Activated CD8-positive, alpha-beta memory T cell treated with anti-CD3 and anti-CD28 coated beads, Interleukin-2, amount 50 U/mL, for 48 hours (primary cell): ENCODE measurements around the gene ABCD3.
A peak's percentile ranks its signal among the peaks of the same experiment; 100 is the strongest.
"Not testable (repeated sequence)": the region's sequence is repeated elsewhere in the genome, so short reads cannot be mapped to it uniquely, and the experiment has no call there.

ENCODE experiments used
- DNase-seq: peaks from one replicate; pipeline ENCODE4 v3.0.0-alpha.2; 2020

Gene ABCD3

DNA sequence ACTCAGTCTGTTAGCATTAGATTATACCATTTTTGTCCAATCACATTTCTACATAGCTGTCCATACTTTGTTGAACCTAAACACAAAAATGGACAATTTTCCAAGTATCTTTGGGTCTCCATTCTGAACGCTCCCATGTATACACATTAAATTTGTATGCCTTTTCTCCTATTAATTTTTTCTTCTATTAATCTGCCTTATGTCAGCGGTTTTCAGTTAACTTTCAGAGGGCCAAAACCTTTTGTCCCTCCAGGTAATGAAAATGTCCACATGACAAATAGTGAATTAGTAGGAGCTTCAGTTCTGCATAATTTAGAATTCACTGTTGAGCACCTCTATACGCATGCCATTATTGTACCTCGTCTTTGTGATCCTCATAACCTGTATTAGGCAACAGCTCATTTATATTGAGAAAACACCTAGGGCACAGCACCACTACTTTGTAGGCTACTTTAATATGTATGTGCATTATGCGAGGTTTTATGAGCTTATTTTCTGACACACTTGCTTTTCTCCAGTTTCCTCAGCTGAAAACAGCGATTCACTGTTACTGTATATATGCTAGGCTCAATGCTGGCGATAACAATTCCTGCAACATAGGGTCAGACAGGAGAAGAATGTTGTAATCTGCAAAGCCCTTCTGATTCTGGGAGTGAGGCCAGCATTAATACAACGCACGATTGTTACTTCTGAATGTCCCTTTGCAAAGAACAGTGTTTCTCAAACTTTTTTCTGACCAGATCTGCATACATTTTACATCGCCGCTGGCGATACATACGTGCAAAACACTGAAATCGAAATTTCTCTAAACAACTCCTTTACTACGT lies 1.1 kb upstream of the ABCD3 start:
- DNase-seq, result no peak

DNA sequence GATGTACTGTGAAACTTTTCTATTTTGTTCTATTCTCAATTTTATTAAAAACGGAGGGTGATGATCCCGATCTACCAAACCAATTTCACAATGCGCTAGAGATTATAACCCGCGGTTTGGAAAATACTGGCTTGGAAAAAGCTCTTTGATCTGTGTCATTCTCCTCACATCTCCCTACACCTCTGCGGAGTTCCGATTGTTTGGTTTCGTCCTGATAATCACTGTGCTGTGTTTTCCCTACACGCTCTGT lies 536 bp upstream of the ABCD3 start:
- no peak for DNase-seq

DNA sequence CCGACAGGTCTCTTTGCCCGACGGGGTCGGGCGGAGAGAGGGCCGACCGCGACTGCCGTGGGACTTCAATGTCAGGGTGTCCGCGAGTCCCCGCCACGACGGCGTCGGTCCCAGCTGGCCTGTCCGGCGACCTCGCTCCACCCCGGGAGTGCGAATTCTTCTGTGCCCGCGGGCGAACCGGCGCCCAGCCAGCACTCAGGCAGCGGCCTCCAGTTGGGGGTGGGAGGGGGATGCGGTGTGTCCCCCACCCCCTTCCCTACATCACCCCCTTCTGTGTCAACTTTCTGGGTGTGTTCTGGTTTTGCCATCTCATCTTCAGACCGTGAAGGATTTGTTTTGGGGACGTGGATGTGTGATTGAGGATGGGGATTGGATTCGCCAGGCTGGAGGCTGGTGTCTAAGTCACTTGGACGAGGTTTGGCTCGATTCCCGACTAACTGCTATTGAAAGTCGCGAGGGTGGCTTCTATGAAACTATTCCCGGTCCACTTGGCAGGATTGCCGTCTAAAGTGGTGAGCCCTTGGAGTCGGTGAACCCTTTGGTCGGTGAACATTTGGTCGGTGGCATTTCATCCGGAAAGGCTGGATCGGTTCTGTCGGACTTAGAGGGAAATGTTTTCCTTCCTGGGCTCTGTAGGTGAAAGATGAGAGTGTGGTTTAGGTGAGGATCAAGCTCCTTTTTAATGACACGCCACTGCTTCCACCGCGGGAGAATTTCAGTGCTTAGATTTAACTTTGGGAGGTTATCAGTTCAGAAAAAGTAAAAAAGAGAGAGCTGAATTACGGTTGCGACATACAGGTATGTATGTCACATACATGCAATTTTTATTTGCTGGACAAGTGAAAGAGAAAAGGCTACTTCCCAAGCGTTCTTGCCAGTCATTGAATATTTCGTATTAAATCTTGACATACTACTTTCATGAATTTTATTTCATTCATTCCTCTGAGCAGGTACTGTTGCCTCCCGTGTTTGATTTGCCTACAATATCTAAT lies 771 bp downstream of the ABCD3 start:
- peak; percentile 59 for DNase-seq

DNA sequence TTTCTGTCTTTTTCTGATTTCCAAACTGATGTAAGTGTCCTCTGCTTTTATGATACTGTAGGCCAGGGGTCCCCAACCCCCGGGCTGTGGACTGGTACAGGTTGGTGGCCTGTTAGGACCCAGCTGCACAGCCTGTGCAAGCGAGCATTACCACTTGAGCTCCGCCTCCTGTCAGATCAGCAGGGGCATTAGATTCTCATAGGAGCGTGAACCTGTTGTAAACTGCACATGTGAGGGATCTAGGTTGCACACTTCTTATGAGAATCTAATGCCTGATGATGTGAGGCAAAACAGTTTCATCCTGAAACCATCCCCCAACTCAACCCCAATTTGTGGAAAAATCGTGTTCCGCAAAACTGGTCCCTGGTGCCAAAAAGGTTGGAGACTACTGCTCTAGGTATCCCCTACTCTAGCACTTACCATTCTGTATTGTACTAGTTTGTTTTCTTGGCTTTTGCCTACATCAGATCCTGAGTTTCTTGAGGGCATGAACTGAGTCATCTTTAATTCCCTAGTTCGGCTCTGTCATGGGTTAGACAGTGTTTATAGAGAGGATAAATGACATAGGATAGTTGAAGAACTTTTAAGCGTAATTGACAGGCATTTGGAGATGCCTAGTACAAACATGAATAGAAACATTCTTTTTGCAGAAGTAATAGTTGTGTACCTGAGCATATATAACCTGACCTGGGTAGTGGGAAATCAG lies 4.1 kb downstream of the ABCD3 start:
- DNase-seq, result no peak

DNA sequence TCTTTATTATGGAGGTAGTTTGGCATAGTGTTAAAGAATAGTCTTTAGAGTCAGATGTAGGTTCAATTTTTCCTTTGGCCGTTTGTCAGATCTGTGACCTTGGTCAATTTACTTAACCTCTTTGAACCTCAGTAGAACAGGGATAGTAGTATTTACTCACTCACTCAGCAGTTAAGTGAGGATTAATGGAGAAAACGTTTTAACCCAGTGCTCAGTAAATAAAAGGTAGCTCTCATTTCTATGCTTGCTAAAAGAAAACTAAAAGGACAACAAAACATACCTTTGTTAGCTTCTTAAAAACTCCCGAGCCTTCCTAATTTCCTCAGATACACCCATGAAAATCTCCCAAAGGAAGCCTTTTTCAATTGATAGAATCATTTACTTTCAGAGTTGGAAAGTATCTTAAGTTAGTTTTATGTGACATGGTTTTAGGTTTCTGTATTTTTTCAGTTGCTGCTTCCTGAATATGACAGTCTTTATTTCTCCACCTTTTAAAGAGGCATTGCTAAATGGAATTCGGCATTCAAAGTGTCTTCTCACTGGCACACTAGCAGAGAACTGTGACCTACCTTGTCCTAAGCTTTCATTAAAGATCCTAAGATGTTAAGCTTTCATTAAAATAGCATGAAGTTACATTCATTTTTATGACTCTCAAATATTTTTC lies 7.8 kb downstream of the ABCD3 start:
- DNase-seq, result no peak

DNA sequence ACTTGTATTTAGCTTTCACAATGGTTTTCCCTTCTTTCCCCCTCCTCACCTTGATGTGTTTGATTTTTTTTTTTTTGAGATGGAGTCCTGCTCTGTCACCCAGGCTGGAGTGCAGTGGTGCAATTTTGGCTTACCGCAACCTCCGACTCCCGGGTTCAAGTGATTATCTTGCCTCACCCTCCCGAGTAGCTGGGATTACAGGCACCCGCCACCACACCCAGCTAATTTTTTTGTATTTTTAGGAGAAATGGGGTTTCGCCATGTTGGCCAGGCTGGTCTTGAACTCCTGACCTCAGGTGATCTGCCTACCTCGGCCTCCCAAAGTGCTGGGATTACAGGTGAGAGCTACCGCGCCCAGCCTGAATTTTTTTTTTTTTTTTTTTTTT lies 8.3 kb downstream of the ABCD3 start:
- not testable (repeated sequence) for DNase-seq

DNA sequence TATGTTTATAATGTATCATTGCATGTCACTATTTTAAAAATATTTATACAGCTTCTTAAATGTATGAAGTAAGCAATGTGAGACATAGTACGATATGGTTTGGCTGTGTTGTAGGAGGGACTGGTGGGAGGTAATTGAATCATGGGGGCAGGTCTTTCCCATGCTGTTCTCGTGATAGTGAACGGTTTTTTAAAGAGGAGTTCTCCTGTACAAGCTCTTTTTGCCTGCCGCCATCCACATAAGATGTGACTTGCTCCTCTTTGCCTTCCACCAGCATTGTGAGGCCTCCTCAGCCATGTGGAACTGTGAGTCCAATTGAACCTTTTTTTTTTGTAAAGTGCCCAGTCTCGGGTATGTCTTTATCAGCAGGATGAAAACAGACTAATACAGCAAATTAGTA lies 10.3 kb downstream of the ABCD3 start:
- no peak for DNase-seq

DNA sequence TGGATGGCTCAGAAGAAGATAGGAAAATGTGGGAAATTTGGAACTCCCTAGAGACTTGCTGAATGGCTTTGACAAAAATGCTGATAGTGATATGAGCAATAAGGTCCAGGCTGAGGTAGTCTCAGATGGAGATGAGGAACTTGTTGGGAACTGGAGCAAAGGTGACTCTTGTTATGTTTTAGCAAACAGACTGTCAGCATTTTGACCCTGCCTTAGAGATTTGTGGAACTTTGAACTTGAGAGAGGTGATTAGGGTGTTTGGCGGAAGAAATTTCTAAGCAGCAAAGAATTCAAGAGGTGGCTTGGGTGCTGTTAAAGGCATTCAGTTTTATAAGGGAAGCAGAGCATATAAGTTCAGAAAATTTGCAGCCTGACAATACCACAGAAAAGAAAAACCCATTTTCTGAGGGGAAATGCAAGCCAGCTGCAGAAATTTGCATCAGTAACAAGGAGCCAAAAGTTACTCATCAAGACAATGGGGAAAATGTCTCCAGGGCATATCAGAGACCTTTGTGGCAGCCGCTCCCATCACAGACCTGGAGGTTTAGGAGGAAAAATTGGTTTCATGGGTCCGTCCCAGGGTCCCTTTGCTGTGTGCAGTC lies 10.8 kb downstream of the ABCD3 start:
- not testable (repeated sequence) for DNase-seq

DNA sequence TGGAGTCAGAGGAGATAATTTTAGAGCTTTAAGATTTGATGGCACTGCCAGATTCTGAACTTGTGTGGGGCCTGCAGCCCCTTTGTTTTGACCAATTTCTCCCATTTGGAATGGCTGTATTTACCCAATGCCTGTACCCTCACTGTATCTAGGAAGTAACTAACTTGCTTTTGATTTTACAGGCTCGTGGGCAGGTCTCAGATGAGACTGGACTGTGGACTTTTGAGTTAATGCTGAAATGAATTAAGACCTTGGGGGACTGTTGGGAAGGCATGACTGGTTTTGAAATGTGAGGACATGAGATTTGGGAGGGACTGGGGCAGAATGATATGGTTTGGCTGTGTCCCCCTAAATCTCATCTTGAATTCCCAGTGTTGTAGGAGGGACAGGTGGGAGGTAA lies 11.9 kb downstream of the ABCD3 start:
- not testable (repeated sequence) for DNase-seq

DNA sequence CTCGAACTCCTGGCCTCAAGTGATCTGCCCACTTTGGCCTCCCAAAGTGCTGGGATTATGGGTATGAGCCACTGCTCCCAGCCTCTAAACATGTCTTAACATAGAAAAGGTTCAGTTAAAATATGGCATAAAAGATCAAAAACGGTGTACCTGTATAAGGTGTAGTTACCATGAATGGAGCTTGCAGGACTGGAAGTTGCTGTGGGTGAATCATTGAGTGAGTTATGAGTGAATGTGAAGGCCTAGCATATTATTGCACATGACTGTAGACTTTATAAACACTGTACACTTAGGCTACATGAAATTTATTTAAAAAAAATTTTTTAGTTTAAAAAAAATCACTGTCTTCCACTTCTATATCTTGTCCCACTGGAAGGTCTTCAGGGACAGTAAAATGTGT lies 15.7 kb downstream of the ABCD3 start:
- DNase-seq, result no peak

DNA sequence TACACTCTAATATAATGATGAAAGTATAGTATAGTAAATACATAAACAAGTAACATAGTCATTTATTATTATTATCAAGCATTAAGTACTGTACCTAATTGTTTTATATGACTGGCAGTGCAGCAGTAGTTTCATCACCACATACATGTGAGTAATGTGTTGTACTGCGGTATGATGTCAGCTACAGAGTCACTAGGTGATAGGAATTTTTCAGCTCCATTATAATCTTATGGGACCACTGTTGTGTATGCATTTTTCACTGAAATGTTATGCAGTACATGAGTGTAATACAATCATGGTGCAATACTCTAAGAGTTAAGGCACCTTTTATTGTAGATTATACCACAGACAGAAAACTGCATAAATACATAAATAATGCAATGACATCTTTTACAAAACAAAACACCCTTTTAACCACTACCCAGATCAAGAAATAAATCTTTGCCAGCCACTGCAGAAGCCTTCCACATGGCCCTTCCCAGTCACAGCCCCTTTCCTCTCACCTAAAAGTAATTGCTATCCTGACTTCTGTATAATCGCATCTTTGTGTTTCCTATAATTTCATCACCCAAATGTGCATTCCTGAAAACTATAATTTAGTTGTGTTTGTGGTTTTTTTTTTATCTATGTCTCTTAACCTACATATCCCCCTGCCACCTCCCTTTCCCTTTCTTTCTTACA lies 16.3 kb downstream of the ABCD3 start:
- DNase-seq, result no peak

DNA sequence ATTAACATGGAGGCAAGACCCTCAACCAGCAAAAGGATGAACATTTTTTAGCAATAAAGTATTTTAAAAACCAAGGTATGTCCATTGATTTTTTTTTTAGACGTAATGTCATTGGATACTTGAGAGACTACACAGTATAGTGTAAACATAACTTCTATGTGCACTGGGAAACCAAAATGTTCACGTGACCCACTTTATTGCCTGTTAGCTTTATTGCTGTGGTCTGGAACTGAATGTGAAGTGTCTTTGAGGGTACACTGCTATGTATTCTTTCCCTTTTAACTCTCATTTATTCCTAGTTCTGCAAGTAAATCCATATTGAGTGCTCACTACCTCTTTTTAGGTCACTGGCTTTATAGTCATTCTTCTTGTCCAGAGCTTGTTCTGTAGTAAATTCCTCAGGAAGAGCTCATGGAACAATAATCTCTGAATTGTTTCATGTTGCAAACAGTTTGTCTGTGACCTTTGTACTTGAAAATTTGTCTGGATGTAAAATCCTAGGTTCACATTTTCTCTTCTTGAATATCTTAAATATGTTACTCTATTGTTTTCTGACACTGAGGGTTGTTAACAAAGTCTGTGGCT lies 20.6 kb downstream of the ABCD3 start:
- DNase-seq, result no peak

DNA sequence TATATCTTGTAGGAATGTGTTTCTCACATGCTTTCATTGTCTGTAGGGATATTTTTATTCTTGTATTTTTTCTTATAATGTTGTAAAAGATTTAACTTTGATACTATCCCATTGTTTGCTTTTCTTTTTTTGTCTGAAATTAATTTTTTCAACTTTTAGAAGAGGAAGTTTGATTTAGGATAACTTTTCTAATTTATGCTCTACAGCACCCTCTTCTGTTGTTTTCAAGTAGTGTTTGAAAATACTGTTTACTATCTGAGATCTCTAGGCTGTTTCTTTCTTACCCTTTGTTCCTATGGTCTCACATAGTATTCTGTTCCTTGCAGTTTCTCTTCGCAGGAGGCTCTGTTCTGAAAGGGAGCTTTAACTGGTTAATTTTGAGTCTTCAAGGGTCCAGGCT lies 21.9 kb downstream of the ABCD3 start:
- DNase-seq, result no peak

DNA sequence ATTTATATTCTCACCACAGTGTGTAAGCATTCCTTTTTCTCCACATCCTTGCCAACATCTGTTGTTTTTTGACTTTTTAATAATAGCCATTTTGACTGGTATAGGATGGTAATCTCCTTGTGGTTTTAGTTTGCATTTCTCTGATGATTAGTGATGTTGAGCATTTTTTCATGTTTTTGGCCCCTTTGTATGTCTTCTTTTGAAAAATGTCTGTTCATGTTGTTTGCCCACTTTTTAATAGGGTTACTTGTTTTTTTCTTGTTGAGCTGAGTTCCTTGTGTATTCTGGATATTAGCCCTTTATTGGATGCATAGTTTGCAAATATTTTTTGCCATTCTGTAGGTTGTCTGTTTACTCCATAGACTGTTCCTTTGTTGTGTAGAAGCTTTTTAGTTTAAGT lies 24.9 kb downstream of the ABCD3 start:
- DNase-seq, result not testable (repeated sequence)

DNA sequence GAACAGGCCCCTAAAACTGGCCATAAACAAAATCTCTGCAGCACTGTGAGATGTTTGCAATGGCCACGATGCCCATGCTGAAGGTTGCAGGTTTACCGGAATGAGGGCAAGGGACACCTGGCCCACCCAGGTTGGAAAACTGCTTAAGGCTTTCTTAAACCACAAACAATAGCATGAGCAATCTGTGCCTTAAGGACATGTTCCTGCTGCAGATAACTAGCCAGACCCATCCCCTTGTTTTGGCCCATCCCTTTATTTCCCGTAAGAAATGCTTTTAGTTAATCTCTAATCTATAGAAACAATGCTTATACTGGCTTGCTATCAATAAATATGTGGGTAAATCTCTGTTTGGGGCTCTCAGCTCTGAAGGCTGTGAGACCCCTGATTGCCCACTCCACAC lies 26.6 kb downstream of the ABCD3 start:
- DNase-seq, result not testable (repeated sequence)

DNA sequence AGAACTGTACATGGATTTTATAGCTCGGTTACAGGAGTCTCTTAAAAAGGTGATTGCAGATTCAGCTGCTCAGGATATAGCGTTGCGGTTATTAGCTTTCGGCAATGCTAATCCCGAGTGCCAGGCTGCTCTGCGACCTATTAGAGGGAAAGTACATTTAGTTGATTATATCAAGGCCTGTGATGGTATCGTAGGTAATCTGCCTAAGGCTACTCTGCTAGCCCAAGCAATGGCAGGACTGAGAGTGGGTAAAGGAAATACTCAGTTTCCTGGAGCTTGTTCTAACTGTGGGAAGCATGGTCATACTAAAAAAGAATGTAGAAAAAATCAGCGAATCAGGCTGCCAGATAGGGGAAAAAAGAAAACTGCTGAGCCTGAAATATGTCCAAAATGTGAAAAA lies 27.5 kb downstream of the ABCD3 start:
- not testable (repeated sequence) for DNase-seq

DNA sequence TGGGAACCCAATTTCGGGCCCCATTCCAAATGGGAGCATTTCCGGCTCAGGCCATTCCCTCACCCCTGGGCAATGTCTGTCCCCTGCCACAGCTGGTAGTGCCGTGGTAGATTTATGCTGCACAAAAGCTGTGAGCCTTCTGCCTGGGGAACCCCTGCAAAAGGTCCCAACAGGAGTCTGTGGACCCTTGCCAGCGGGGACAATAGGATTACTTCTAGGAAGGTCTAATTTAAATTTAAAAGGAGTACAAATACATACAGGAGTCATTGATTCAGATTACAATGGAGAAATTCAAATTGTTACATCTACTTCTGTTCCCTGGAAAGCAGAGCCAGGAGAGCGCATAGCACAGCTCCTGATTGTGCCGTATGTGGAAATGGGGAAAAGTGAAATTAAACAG lies 28.0 kb downstream of the ABCD3 start:
- DNase-seq, result not testable (repeated sequence)

DNA sequence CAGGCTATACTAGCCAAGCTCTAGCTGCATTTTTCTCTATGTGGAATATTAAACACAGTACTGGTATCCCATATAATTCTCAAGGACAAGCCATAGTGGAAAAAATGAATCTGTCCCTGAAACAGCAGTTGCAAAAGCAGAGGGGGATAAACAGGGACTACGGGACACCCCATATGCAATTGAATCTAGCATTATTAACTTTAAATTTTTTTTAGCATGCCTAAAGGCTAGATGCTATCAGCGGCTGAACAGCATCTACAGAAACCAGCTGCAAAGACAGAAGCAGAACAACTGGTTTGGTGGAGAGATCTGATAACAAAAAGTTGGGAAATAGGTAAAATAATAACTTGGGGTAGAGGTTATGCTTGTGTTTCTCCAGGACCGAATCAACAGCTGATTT lies 30.6 kb downstream of the ABCD3 start:
- not testable (repeated sequence) for DNase-seq

DNA sequence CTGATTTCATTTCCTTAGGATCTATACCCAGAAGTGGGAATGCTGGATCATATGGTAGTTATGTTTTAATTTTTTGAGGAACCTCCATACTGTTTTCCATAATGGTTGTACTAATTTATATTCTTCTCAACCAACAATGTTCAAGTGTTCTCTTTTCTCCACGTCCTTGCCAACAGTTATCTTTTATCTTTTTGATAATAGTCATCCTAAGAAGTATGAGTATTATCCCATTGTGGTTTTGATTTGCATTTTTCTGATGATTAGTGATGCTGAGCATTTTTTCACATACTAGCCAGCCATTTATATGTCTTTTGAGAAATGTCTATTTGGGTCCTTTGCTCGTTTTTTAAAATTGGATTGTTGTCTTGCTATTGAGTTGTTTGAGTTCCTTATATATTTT lies 38.5 kb downstream of the ABCD3 start:
- no peak for DNase-seq

DNA sequence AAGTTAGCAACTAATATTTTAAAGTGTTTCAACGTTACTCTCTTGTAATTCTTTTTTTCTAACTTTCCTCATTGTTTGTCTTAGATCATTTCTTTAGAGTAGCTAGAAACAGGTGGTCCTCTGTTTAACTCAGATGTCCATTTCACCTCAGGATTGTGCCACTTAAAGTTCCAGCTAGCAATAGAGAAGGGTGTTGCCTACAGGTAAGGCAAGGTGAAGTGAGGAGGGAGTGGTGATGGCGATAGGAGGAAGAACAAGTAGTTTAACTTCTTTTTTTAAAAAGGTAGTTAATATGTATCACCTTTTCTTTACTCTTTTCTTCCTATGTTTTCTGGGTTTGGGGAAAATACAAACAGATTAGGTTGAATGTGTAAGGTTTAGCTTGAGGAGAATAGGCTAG lies 44.4 kb downstream of the ABCD3 start:
- DNase-seq, result no peak

DNA sequence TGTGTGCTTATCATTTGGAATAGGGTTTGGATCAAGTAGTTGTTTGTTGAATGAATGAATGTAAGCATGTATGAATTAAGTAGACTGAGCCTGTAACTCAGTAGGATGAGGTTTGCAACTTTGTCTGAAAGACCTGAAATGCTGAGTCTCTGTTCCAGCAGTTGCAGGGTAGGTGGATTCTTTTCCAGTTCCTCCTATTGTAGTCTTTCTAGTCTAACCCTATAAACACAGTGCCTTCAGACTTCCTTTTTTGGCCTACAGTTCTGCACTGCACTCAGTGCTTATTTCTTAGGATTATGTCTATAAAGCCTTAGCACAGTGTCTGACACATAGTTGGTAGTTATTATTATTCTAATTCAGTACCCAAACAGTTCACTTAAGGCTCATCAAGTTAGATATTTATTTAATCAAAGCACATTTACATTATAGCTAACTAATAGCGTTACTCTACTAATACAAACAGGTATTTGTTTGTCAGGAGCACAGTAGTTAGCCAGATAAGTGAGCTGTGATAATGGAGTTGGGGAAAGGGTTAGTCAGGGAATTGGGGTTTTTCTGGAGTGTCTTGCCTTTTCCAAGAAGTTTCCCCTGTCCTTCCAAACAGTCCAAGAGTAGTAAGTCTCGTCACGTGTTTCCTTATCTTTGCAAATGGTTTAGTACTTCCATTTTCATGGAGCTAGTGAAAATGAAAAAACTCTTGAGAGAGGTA lies 45.0 kb downstream of the ABCD3 start:
- no peak for DNase-seq
